ENCODE data around the gene ING5. TPM values are rescaled to one million over a fixed set of nuclear protein-coding genes. Genes with fewer than 3 reads are reported as not detected.
"Not testable (repeated sequence)": the region's sequence is repeated elsewhere in the genome, so short reads cannot be mapped to it uniquely, and the experiment has no call there.

Gene ING5
- total RNA-seq, 1 experiment from 2014 or later, result 45.9 TPM

- Histone ChIP-seq H3K27me3 (ENCODE audit: insufficient read depth, low read length) (no peaks in the 10 kb centered on the region), H3K4me3 (replicated peaks in 1 of 2; ENCODE audit: low read depth in 1 of 2, low read length in 2 of 2) (no peak overlapping the region), H3K27ac (ENCODE audit: low read depth, low read length) (no peak overlapping the region), H3K36me3 (ENCODE audit: control insufficient read depth in 1 of 2, insufficient read depth in 2 of 2, low read length in 2 of 2) (peaks cover 11 to 17% of the 10 kb centered on the region in 2 experiments; a peak in 3 of 4 replicates), H4K20me1 (ENCODE audit: insufficient read depth) (no peaks in the 10 kb centered on the region), H3K9me2 (ENCODE audit: insufficient read depth) (no peaks in the 10 kb centered on the region), H3K9ac (ENCODE audit: low read length) (no peak overlapping the region), H3K79me2 (ENCODE audit: insufficient read depth, low read length) (no peaks in the 10 kb centered on the region), H3K9me3 (ENCODE audit: control insufficient read depth in 1 of 2, insufficient read depth in 1 of 2, low read depth in 1 of 2, low read length in 2 of 2) (no peaks in the 10 kb centered on the region), H3K4me2 (ENCODE audit: low read length) (no peak overlapping the region), H2AFZ (ENCODE audit: low read depth, low read length, poor library complexity, severe bottlenecking) (no peak overlapping the region), H3K4me1 (ENCODE audit: control insufficient read depth in 1 of 2, insufficient read depth in 2 of 2, low read length in 2 of 2) (no peaks in the 10 kb centered on the region)
- ChIA-PET POLR2A (no interaction called here), RAD21 (ENCODE audit: low non-redundant PET in 1 of 2, low total read pairs in 2 of 2, uncharacterized antibody in 2 of 2, unreplicated experiment in 2 of 2) (no interaction called here), CTCF (no interaction called here)
- TF ChIP-seq CTCF (IDR thresholded peaks at IDR 0.05 in 2 of 3, conservative IDR thresholded peaks at IDR 0.05 in 1 of 3; ENCODE audit: borderline replicate concordance in 1 of 3, insufficient read depth in 1 of 3, low read depth in 2 of 3, low read length in 2 of 3), result no peak
- no peak for TF ChIP-seq ELF1 (IDR thresholded peaks at IDR 0.05; ENCODE audit: borderline replicate concordance, low read depth)
- TF ChIP-seq REST (IDR thresholded peaks at IDR 0.05; ENCODE audit: low read depth), result no peak
- TF ChIP-seq SP1 (IDR thresholded peaks at IDR 0.05; ENCODE audit: low read depth), result no peak
- TF ChIP-seq EZH2 (IDR thresholded peaks at IDR 0.05), result no peak
- no peak for TF ChIP-seq ZFX (IDR thresholded peaks at IDR 0.05)
- TF ChIP-seq TCF7L2 (IDR thresholded peaks at IDR 0.05; ENCODE audit: borderline replicate concordance, extremely low read depth, insufficient read depth, insufficient read length), result no peak
- TF ChIP-seq ZNF274 (IDR thresholded peaks at IDR 0.05; ENCODE audit: low read depth, low read length), result no peak
- TF ChIP-seq EGR1 (IDR thresholded peaks at IDR 0.05; ENCODE audit: low read depth), result no peak
- TF ChIP-seq JUND (IDR thresholded peaks at IDR 0.05), result no peak
- no peak for TF ChIP-seq CEBPB (IDR thresholded peaks at IDR 0.05; ENCODE audit: low read depth)
- intact Hi-C loops (cut with micrococcal nuclease), result no loop called here
- DNase-seq (ENCODE audit: low read depth, low spot score), result no peak
- BruUV-seq (replicated peaks), result no TSS peak
- no peak for ATAC-seq
These were observed 57.4 kb downstream of the ING5 start for GRCh38 chr2:241759067-241759807.

GRCh38 chr2:241759893-241760292, 58.1 kb downstream of the ING5 start:
- H3K27ac ChIP-seq (ENCODE audit: low read depth, low read length); RAD21 ChIA-PET (ENCODE audit: low non-redundant PET in 1 of 2, low total read pairs in 2 of 2, uncharacterized antibody in 2 of 2, unreplicated experiment in 2 of 2); H3K9me3 ChIP-seq (ENCODE audit: control insufficient read depth in 1 of 2, insufficient read depth in 1 of 2, low read depth in 1 of 2, low read length in 2 of 2); H4K20me1 ChIP-seq (ENCODE audit: insufficient read depth); H2AFZ ChIP-seq (ENCODE audit: low read depth, low read length, poor library complexity, severe bottlenecking); H3K27me3 ChIP-seq (ENCODE audit: insufficient read depth, low read length); BruUV-seq (replicated peaks); H3K4me1 ChIP-seq (ENCODE audit: control insufficient read depth in 1 of 2, insufficient read depth in 2 of 2, low read length in 2 of 2); ATAC-seq; POLR2A ChIA-PET; intact Hi-C loops (cut with micrococcal nuclease); H3K9ac ChIP-seq (ENCODE audit: low read length); CTCF ChIA-PET; H3K9me2 ChIP-seq (ENCODE audit: insufficient read depth); H3K4me2 ChIP-seq (ENCODE audit: low read length); DNase-seq (ENCODE audit: low read depth, low spot score); H3K4me3 ChIP-seq (replicated peaks in 1 of 2; ENCODE audit: low read depth in 1 of 2, low read length in 2 of 2); H3K79me2 ChIP-seq (ENCODE audit: insufficient read depth, low read length): not testable (repeated sequence)
- H3K36me3 ChIP-seq (ENCODE audit: control insufficient read depth in 1 of 2, insufficient read depth in 2 of 2, low read length in 2 of 2), result peaks cover 11 to 17% of the 10 kb centered on the region in 2 experiments; a peak in 3 of 4 replicates
